HEK293 (cell line): ENCODE results near the gene ERCC2.

ENCODE experiments used
- CTCF ChIA-PET: fragments of 350-600 bp; formaldehyde crosslinking; extraction: SDS; loops from one replicate; lab custom pipeline; 2021; ENCODE audit warnings: antibody characterized with exemption; lab: Yijun Ruan, JAX
- POLR2A ChIA-PET: fragments of 300-600 bp; formaldehyde crosslinking; extraction: SDS; loops from one replicate; lab custom pipeline; 2020; ENCODE audit warnings: antibody characterized with exemption, inconsistent platforms; lab: Yijun Ruan, JAX
- H3K27ac ChIP-seq: fragments of 200-500 bp; sonication (Bioruptor generic); 2 replicates; pipeline ENCODE4 v1.5.1; 2014; ENCODE audit warnings: low read depth, low read length, control low read depth, inconsistent platforms; ENCODE audit errors: extremely low read depth
- H3K36me3 ChIP-seq, 2 experiments: fragments of 200-500 bp in 1 of 2; sonication (Bioruptor generic) in 1 of 2; 1 replicate in 1 of 2; 2 replicates in 1 of 2; pipeline ENCODE4 v1.5.1; 2014 to 2017; ENCODE audit warnings: inconsistent platforms in 2 of 2, low read length in 2 of 2; ENCODE audit not compliant: control insufficient read depth in 2 of 2, insufficient read depth in 1 of 2
- H3K4me1 ChIP-seq: fragments of 200-500 bp; sonication (Bioruptor generic); 2 replicates; pipeline ENCODE4 v1.5.1; 2014; ENCODE audit warnings: mild to moderate bottlenecking, low read length, inconsistent platforms; ENCODE audit not compliant: control insufficient read depth, insufficient read depth
- H3K4me3 ChIP-seq: 2 replicates; pipeline ENCODE4 v1.5.1; 2011; ENCODE audit warnings: low read depth, mild to moderate bottlenecking, control low read depth, low read length, moderate library complexity
- H3K9me3 ChIP-seq: fragments of 200-500 bp; sonication (Bioruptor generic); 2 replicates; pipeline ENCODE4 v1.5.1; 2014; ENCODE audit warnings: low read depth, low read length, inconsistent platforms; ENCODE audit not compliant: control insufficient read depth, insufficient read depth
- KLF9 ChIP-seq: fragments of 450-650 bp; formaldehyde crosslinking; IDR thresholded peaks from 2 replicates; pipeline ENCODE4 v1.5.1; 2016; ENCODE audit warnings: missing biosample characterization, missing genetic modification characterization, low read depth
- PRDM1 ChIP-seq: fragments of 450-650 bp; formaldehyde crosslinking; IDR thresholded peaks from 2 replicates; pipeline ENCODE4; 2016; ENCODE audit warnings: missing biosample characterization, missing genetic modification characterization
- ZEB2 ChIP-seq: fragments of 450-650 bp; formaldehyde crosslinking; IDR thresholded peaks from 2 replicates; pipeline ENCODE4 v1.5.1; 2016; ENCODE audit warnings: missing biosample characterization, missing genetic modification characterization
- ZNF157 ChIP-seq: fragments of 450-650 bp; formaldehyde crosslinking; IDR thresholded peaks from 2 replicates; pipeline ENCODE4 v1.5.1; 2016; ENCODE audit warnings: missing biosample characterization, missing genetic modification characterization
- ZNF223 ChIP-seq: fragments of 450-650 bp; formaldehyde crosslinking; IDR thresholded peaks from 2 replicates; pipeline ENCODE4 v1.5.1; 2016; ENCODE audit warnings: missing biosample characterization, missing genetic modification characterization
- ZNF302 ChIP-seq: fragments of 450-650 bp; formaldehyde crosslinking; IDR thresholded peaks from 2 replicates; pipeline ENCODE4 v1.5.1; 2016; ENCODE audit warnings: missing biosample characterization, missing genetic modification characterization, low read depth
- ZNF335 ChIP-seq: fragments of 450-650 bp; formaldehyde crosslinking; conservative IDR thresholded peaks from 2 replicates; pipeline ENCODE4 v1.5.1; 2016; ENCODE audit warnings: missing biosample characterization, missing genetic modification characterization
- ZNF37A ChIP-seq: fragments of 450-650 bp; IDR thresholded peaks from 2 replicates; pipeline ENCODE4 v1.5.1; 2018; ENCODE audit warnings: missing biosample characterization, missing genetic modification characterization
- ZNF416 ChIP-seq: fragments of 450-650 bp; formaldehyde crosslinking; IDR thresholded peaks from 2 replicates; pipeline ENCODE4 v1.5.1; 2016; ENCODE audit warnings: missing biosample characterization, missing genetic modification characterization
- ZNF514 ChIP-seq: fragments of 450-650 bp; formaldehyde crosslinking; IDR thresholded peaks from 2 replicates; pipeline ENCODE4 v1.5.1; 2016; ENCODE audit warnings: missing biosample characterization, missing genetic modification characterization
- ZNF548 ChIP-seq: fragments of 450-650 bp; formaldehyde crosslinking; IDR thresholded peaks from 2 replicates; pipeline ENCODE4 v1.5.1; 2016; ENCODE audit warnings: missing biosample characterization, missing genetic modification characterization
- ZNF555 ChIP-seq: fragments of 450-650 bp; formaldehyde crosslinking; conservative IDR thresholded peaks from 2 replicates; pipeline ENCODE4 v1.5.1; 2017; ENCODE audit warnings: missing biosample characterization, mild to moderate bottlenecking, missing genetic modification characterization, inconsistent platforms
- ZNF600 ChIP-seq: fragments of 450-650 bp; formaldehyde crosslinking; IDR thresholded peaks from 2 replicates; pipeline ENCODE4 v1.5.1; 2016; ENCODE audit warnings: missing biosample characterization, missing genetic modification characterization
- TF ChIP-seq, protein P1 (sequence below): IDR thresholded peaks from 2 replicates; pipeline ENCODE4 v1.6.1; 2011; ENCODE audit warnings: mild to moderate bottlenecking, low read depth, low read length, borderline replicate concordance
- TF ChIP-seq, protein P2 (sequence below): fragments of 450-650 bp; formaldehyde crosslinking; conservative IDR thresholded peaks from 2 replicates; pipeline ENCODE4 v1.5.1; 2016; ENCODE audit warnings: low read depth, missing biosample characterization, missing genetic modification characterization
- TF ChIP-seq, protein P3 (sequence below): fragments of 450-650 bp; formaldehyde crosslinking; IDR thresholded peaks from 2 replicates; pipeline ENCODE4 v1.5.1; 2016; ENCODE audit warnings: missing biosample characterization, missing genetic modification characterization
- TF ChIP-seq, protein P4 (sequence below): fragments of 450-650 bp; formaldehyde crosslinking; IDR thresholded peaks from 2 replicates; pipeline ENCODE4 v1.5.1; 2016; ENCODE audit warnings: missing biosample characterization, missing genetic modification characterization, low read depth
- TF ChIP-seq, protein P5 (sequence below): fragments of 450-650 bp; formaldehyde crosslinking; IDR thresholded peaks from 2 replicates; pipeline ENCODE4 v1.5.1; 2016; ENCODE audit warnings: missing biosample characterization, missing genetic modification characterization

ERCC2 gene

DNA sequence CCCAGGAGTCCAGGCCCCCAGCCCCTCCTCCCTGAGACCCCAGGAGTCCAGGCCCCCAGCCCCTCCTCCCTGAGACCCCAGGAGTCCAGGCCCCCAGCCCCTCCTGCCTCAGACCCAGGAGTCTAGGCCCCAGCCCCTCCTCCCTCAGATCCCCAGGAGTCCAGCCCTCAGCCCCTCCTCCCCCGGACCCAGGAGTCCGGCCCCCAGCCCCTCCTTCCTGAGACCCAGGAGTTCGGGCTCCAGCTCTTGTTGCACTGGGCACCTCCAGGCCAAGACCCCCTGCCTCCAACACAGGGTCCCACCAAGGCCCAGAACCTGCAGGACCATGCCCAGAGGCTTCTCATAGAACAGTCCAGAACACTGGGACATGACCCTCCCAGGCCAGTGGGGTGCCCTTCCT lies 49.5 kb upstream of the ERCC2 start:
- TF ChIP-seq ZNF555 (no peak), ZNF416 (tag by site-specific recombination) (no peak), KLF9 (no peak), ZNF157 (no peak), ZNF600 (tag by site-specific recombination) (no peak), ZNF548 (tag by site-specific recombination) (no peak), ZNF223 (tag by site-specific recombination) (no peak), ZNF302 (tag by site-specific recombination) (no peak), ZEB2 (tag by site-specific recombination) (no peak), PRDM1 (no peak), ZNF37A (tag by site-specific recombination) (no peak), ZNF514 (tag by site-specific recombination) (no peak), ZNF335 (tag by site-specific recombination) (no peak)
- TF ChIP-seq, protein P1, sequence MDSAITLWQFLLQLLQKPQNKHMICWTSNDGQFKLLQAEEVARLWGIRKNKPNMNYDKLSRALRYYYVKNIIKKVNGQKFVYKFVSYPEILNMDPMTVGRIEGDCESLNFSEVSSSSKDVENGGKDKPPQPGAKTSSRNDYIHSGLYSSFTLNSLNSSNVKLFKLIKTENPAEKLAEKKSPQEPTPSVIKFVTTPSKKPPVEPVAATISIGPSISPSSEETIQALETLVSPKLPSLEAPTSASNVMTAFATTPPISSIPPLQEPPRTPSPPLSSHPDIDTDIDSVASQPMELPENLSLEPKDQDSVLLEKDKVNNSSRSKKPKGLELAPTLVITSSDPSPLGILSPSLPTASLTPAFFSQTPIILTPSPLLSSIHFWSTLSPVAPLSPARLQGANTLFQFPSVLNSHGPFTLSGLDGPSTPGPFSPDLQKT: no peak
- TF ChIP-seq, protein P2, sequence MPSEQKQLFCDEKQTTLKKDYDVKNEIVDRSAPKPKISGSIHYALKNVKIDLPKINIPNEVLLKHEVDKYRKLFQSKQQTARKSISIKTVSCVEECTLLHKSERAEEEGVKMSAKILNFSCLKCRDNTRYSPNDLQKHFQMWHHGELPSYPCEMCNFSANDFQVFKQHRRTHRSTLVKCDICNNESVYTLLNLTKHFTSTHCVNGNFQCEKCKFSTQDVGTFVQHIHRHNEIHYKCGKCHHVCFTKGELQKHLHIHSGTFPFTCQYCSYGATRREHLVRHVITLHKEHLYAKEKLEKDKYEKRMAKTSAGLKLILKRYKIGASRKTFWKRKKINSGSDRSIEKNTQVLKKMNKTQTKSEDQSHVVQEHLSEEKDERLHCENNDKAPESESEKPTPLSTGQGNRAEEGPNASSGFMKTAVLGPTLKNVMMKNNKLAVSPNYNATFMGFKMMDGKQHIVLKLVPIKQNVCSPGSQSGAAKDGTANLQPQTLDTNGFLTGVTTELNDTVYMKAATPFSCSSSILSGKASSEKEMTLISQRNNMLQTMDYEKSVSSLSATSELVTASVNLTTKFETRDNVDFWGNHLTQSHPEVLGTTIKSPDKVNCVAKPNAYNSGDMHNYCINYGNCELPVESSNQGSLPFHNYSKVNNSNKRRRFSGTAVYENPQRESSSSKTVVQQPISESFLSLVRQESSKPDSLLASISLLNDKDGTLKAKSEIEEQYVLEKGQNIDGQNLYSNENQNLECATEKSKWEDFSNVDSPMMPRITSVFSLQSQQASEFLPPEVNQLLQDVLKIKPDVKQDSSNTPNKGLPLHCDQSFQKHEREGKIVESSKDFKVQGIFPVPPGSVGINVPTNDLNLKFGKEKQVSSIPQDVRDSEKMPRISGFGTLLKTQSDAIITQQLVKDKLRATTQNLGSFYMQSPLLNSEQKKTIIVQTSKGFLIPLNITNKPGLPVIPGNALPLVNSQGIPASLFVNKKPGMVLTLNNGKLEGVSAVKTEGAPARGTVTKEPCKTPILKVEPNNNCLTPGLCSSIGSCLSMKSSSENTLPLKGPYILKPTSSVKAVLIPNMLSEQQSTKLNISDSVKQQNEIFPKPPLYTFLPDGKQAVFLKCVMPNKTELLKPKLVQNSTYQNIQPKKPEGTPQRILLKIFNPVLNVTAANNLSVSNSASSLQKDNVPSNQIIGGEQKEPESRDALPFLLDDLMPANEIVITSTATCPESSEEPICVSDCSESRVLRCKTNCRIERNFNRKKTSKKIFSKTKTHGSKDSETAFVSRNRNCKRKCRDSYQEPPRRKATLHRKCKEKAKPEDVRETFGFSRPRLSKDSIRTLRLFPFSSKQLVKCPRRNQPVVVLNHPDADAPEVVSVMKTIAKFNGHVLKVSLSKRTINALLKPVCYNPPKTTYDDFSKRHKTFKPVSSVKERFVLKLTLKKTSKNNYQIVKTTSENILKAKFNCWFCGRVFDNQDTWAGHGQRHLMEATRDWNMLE (tag by site-specific recombination): no peak
- TF ChIP-seq, protein P3, sequence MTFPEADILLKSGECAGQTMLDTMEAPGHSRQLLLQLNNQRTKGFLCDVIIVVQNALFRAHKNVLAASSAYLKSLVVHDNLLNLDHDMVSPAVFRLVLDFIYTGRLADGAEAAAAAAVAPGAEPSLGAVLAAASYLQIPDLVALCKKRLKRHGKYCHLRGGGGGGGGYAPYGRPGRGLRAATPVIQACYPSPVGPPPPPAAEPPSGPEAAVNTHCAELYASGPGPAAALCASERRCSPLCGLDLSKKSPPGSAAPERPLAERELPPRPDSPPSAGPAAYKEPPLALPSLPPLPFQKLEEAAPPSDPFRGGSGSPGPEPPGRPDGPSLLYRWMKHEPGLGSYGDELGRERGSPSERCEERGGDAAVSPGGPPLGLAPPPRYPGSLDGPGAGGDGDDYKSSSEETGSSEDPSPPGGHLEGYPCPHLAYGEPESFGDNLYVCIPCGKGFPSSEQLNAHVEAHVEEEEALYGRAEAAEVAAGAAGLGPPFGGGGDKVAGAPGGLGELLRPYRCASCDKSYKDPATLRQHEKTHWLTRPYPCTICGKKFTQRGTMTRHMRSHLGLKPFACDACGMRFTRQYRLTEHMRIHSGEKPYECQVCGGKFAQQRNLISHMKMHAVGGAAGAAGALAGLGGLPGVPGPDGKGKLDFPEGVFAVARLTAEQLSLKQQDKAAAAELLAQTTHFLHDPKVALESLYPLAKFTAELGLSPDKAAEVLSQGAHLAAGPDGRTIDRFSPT (tag by site-specific recombination): no peak
- TF ChIP-seq, protein P4, sequence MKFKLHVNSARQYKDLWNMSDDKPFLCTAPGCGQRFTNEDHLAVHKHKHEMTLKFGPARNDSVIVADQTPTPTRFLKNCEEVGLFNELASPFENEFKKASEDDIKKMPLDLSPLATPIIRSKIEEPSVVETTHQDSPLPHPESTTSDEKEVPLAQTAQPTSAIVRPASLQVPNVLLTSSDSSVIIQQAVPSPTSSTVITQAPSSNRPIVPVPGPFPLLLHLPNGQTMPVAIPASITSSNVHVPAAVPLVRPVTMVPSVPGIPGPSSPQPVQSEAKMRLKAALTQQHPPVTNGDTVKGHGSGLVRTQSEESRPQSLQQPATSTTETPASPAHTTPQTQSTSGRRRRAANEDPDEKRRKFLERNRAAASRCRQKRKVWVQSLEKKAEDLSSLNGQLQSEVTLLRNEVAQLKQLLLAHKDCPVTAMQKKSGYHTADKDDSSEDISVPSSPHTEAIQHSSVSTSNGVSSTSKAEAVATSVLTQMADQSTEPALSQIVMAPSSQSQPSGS (tag by site-specific recombination): no peak
- TF ChIP-seq, protein P5, sequence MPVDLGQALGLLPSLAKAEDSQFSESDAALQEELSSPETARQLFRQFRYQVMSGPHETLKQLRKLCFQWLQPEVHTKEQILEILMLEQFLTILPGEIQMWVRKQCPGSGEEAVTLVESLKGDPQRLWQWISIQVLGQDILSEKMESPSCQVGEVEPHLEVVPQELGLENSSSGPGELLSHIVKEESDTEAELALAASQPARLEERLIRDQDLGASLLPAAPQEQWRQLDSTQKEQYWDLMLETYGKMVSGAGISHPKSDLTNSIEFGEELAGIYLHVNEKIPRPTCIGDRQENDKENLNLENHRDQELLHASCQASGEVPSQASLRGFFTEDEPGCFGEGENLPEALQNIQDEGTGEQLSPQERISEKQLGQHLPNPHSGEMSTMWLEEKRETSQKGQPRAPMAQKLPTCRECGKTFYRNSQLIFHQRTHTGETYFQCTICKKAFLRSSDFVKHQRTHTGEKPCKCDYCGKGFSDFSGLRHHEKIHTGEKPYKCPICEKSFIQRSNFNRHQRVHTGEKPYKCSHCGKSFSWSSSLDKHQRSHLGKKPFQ (tag by site-specific recombination): no peak
- Histone ChIP-seq H3K4me3 (no peak overlapping the region), H3K36me3 (peaks cover 24 to 40% of the 10 kb centered on the region in 2 experiments; a peak in 2 of 3 replicates), H3K27ac (no peak overlapping the region), H3K9me3 (no peaks in the 10 kb centered on the region), H3K4me1 (peaks cover 8% of the 10 kb centered on the region; the same call in 1 of the 2 replicates)
- CTCF ChIA-PET: interaction anchor here (0.7 to 1.0 kb wide), 3 partner anchors 59 to 223 kb away, joined by 3 to 4 read pairs (median 3); no protein-coding TSS in a partner anchor
- POLR2A ChIA-PET: no interaction called here
